ENCODE measurements around the gene ERVK3-1. TPM values are rescaled to one million over a fixed set of nuclear protein-coding genes. Genes with fewer than 3 reads are reported as not detected.
A peak's percentile ranks its signal among the peaks of the same experiment; 100 is the strongest.

Gene ERVK3-1
- total and polyA plus RNA-seq, 2 of the 13 experiments (the other 11 are each of a cell fraction or from before 2014, with no cell fraction given) = 28.5 to 38.7 TPM

DNA sequence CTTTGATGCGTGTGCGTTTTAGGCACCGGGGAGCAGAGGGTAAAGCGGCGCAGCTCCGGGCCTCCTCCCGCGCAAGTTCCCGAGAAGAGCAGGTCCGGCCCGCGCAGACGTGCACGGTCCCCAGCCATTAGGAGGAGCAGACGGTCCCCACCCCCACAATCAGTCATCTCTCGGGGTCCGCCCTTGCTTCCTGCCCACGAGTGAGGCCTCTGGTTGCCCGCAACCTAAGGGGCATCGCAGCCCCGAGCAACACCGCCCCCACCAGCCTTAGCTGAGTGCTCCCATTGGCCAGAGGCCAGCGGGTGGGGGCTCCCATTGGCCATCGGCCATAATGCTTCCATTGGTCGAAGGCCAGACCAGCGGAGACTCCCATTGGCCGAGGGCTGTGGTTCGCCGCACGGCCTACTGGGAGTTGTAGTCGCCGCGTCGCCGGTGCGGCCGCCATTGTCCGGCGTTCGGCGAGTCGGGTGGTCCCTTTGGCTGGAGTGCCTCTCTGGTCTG, 26.6 kb upstream of the ERVK3-1 start, which contains the start of gene ZNF8 (continued):
- TF ChIP-seq, protein P1, sequence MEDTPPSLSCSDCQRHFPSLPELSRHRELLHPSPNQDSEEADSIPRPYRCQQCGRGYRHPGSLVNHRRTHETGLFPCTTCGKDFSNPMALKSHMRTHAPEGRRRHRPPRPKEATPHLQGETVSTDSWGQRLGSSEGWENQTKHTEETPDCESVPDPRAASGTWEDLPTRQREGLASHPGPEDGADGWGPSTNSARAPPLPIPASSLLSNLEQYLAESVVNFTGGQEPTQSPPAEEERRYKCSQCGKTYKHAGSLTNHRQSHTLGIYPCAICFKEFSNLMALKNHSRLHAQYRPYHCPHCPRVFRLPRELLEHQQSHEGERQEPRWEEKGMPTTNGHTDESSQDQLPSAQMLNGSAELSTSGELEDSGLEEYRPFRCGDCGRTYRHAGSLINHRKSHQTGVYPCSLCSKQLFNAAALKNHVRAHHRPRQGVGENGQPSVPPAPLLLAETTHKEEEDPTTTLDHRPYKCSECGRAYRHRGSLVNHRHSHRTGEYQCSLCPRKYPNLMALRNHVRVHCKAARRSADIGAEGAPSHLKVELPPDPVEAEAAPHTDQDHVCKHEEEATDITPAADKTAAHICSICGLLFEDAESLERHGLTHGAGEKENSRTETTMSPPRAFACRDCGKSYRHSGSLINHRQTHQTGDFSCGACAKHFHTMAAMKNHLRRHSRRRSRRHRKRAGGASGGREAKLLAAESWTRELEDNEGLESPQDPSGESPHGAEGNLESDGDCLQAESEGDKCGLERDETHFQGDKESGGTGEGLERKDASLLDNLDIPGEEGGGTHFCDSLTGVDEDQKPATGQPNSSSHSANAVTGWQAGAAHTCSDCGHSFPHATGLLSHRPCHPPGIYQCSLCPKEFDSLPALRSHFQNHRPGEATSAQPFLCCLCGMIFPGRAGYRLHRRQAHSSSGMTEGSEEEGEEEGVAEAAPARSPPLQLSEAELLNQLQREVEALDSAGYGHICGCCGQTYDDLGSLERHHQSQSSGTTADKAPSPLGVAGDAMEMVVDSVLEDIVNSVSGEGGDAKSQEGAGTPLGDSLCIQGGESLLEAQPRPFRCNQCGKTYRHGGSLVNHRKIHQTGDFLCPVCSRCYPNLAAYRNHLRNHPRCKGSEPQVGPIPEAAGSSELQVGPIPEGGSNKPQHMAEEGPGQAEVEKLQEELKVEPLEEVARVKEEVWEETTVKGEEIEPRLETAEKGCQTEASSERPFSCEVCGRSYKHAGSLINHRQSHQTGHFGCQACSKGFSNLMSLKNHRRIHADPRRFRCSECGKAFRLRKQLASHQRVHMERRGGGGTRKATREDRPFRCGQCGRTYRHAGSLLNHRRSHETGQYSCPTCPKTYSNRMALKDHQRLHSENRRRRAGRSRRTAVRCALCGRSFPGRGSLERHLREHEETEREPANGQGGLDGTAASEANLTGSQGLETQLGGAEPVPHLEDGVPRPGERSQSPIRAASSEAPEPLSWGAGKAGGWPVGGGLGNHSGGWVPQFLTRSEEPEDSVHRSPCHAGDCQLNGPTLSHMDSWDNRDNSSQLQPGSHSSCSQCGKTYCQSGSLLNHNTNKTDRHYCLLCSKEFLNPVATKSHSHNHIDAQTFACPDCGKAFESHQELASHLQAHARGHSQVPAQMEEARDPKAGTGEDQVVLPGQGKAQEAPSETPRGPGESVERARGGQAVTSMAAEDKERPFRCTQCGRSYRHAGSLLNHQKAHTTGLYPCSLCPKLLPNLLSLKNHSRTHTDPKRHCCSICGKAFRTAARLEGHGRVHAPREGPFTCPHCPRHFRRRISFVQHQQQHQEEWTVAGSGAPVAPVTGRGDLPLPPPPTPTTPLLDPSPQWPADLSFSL (CRISPR knock-in tag; IDR thresholded peaks at IDR 0.05) = no peak
- TF ChIP-seq, protein P2, sequence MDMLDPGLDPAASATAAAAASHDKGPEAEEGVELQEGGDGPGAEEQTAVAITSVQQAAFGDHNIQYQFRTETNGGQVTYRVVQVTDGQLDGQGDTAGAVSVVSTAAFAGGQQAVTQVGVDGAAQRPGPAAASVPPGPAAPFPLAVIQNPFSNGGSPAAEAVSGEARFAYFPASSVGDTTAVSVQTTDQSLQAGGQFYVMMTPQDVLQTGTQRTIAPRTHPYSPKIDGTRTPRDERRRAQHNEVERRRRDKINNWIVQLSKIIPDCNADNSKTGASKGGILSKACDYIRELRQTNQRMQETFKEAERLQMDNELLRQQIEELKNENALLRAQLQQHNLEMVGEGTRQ (IDR thresholded peaks at IDR 0.05; ENCODE audit: low read depth, low read length) = no peak
- TF ChIP-seq, protein P2 (CRISPR knock-in tag; IDR thresholded peaks at IDR 0.05; ENCODE audit: borderline replicate concordance) = no peak
- TF ChIP-seq ZNF3 (CRISPR knock-in tag; IDR thresholded peaks at IDR 0.05) (no peak), CAMTA2 (CRISPR knock-in tag; IDR thresholded peaks at IDR 0.05; ENCODE audit: borderline replicate concordance) (no peak), MAFF (IDR thresholded peaks at IDR 0.05; ENCODE audit: low read depth, low read length) (no peak), NKX3-1 (CRISPR knock-in tag; IDR thresholded peaks at IDR 0.05) (no peak), BRCA1 (CRISPR knock-in tag; IDR thresholded peaks at IDR 0.05) (no peak), TAF1 (CRISPR knock-in tag; IDR thresholded peaks at IDR 0.05) (peak; percentile 92), AGO1 (IDR thresholded peaks at IDR 0.05; ENCODE audit: low read depth, low read length, poor library complexity, severe bottlenecking) (peak; percentile 65), PPARG (CRISPR knock-in tag; conservative IDR thresholded peaks at IDR 0.05) (no peak), CBX2 (IDR thresholded peaks at IDR 0.05; ENCODE audit: low read depth, low read length) (no peak), CBX2 (CRISPR knock-in tag; IDR thresholded peaks at IDR 0.05; ENCODE audit: low read depth) (no peak), SALL2 (CRISPR knock-in tag; IDR thresholded peaks at IDR 0.05) (no peak; the same call in 1 of the 2 replicates), RXRB (CRISPR knock-in tag; IDR thresholded peaks at IDR 0.05; ENCODE audit: borderline replicate concordance) (peak; percentile 54; the same call in 1 of the 2 replicates), POGZ (CRISPR knock-in tag; IDR thresholded peaks at IDR 0.05) (peak; percentile 68)
- TF ChIP-seq, protein P3, sequence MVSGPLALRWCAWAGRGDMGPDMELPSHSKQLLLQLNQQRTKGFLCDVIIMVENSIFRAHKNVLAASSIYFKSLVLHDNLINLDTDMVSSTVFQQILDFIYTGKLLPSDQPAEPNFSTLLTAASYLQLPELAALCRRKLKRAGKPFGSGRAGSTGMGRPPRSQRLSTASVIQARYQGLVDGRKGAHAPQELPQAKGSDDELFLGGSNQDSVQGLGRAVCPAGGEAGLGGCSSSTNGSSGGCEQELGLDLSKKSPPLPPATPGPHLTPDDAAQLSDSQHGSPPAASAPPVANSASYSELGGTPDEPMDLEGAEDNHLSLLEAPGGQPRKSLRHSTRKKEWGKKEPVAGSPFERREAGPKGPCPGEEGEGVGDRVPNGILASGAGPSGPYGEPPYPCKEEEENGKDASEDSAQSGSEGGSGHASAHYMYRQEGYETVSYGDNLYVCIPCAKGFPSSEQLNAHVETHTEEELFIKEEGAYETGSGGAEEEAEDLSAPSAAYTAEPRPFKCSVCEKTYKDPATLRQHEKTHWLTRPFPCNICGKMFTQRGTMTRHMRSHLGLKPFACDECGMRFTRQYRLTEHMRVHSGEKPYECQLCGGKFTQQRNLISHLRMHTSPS (CRISPR knock-in tag; IDR thresholded peaks at IDR 0.05; ENCODE audit: low read depth) = peak; percentile 92; the same call in 1 of the 2 replicates
- TF ChIP-seq, protein P4, sequence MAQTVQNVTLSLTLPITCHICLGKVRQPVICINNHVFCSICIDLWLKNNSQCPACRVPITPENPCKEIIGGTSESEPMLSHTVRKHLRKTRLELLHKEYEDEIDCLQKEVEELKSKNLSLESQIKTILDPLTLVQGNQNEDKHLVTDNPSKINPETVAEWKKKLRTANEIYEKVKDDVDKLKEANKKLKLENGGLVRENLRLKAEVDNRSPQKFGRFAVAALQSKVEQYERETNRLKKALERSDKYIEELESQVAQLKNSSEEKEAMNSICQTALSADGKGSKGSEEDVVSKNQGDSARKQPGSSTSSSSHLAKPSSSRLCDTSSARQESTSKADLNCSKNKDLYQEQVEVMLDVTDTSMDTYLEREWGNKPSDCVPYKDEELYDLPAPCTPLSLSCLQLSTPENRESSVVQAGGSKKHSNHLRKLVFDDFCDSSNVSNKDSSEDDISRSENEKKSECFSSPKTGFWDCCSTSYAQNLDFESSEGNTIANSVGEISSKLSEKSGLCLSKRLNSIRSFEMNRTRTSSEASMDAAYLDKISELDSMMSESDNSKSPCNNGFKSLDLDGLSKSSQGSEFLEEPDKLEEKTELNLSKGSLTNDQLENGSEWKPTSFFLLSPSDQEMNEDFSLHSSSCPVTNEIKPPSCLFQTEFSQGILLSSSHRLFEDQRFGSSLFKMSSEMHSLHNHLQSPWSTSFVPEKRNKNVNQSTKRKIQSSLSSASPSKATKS (CRISPR knock-in tag; IDR thresholded peaks at IDR 0.05) = no peak
